Smooth muscle cell (in vitro differentiated cells): ENCODE results near the gene NEK6. TPM values are rescaled to one million over a fixed set of nuclear protein-coding genes. Genes with fewer than 3 reads are reported as not detected.
A peak's percentile ranks its signal among the peaks of the same experiment; 100 is the strongest.

Experiments used
- DNase-seq: peaks from one replicate; lab custom pipeline; 2025; ENCODE audit not compliant: unreplicated experiment; lab: John Stamatoyannopoulos, UW
- H2AFZ ChIP-seq: fragments of 200-600 bp; sonication (generic); 2 replicates; pipeline ENCODE4 v1.6.0; 2016; ENCODE audit warnings: antibody characterized with exemption, low read depth, mild to moderate bottlenecking
- H3F3A ChIP-seq: fragments of 200-600 bp; sonication (generic); 2 replicates; pipeline ENCODE4 v1.6.0; 2017; ENCODE audit warnings: antibody characterized with exemption, low read depth
- H3K27ac ChIP-seq: fragments of 200-600 bp; sonication (generic); 2 replicates; pipeline ENCODE4 v1.5.1; 2016; ENCODE audit warnings: low read depth, mild to moderate bottlenecking
- H3K27me3 ChIP-seq: fragments of 200-600 bp; sonication (generic); 2 replicates; pipeline ENCODE4 v1.6.1; 2016; ENCODE audit warnings: low read depth, mild to moderate bottlenecking
- H3K36me3 ChIP-seq: fragments of 200-600 bp; sonication (generic); 2 replicates; pipeline ENCODE4 v1.5.1; 2016; ENCODE audit warnings: low read depth
- H3K4me1 ChIP-seq: fragments of 200-600 bp; sonication (generic); 2 replicates; pipeline ENCODE4 v1.5.1; 2016; ENCODE audit warnings: low read depth
- H3K4me2 ChIP-seq: fragments of 200-600 bp; sonication (generic); 2 replicates; pipeline ENCODE4 v1.6.0; 2016; ENCODE audit warnings: mild to moderate bottlenecking
- H3K4me3 ChIP-seq: fragments of 200-600 bp; sonication (generic); 2 replicates; pipeline ENCODE4 v1.5.1; 2016; ENCODE audit warnings: mild to moderate bottlenecking
- H3K79me2 ChIP-seq: fragments of 200-600 bp; sonication (generic); 2 replicates; pipeline ENCODE4 v1.6.0; 2016; ENCODE audit warnings: low read depth, mild to moderate bottlenecking
- H3K9ac ChIP-seq: fragments of 200-600 bp; sonication (generic); 2 replicates; pipeline ENCODE4 v1.6.0; 2016; ENCODE audit warnings: low read depth
- H3K9me3 ChIP-seq: fragments of 200-600 bp; sonication (generic); replicated peaks from 2 replicates; pipeline ENCODE4 v1.5.1; 2016; ENCODE audit warnings: low read depth
- H4K20me1 ChIP-seq: fragments of 200-600 bp; sonication (generic); 2 replicates; pipeline ENCODE4 v1.6.0; 2016; ENCODE audit warnings: low read depth
- CTCF ChIP-seq: fragments of 200-600 bp; sonication (generic); IDR thresholded peaks from 2 replicates; pipeline ENCODE4 v1.5.1; 2017; ENCODE audit warnings: borderline replicate concordance, mild to moderate bottlenecking, antibody characterized with exemption; ENCODE audit not compliant: insufficient read depth, poor library complexity, severe bottlenecking
- WGBS: methylation state at CpG from one replicate; pipeline ENCODE4 v1.1.7; 2016; ENCODE audit warnings: low lambda C conversion rate; 5-methylcytosine and 5-hydroxymethylcytosine counted together
- polyA plus RNA-seq: library from polyadenylated mRNA; unstranded; fragments of >200 nt; fragmentation: Nextera tagmentation; extraction: Ambion mirVana; gene quantifications from 2 replicates; pipeline ENCODE4 v1.2.1, GENCODE V29; 2016
- total RNA-seq: library from RNA; depleted of rRNA; stranded (reverse); fragments of >200 nt; gene quantifications from 2 replicates; pipeline ENCODE4 v1.2.3, GENCODE V29; 2014

The NEK6 gene
- total and polyA plus RNA-seq, 2 experiments from 2014 or later: 45.9 to 108 TPM

GRCh38 chr9:124290053-124290591, 32.4 kb downstream of the NEK6 start:
- Histone ChIP-seq H3K79me2 (peaks cover 79% of the 10 kb centered on the region), H2AFZ (no peak overlapping the region), H3F3A (peaks cover 17% of the 10 kb centered on the region), H3K9me3 (no peaks in the 10 kb centered on the region), H3K27me3 (no peaks in the 10 kb centered on the region), H3K9ac (no peak overlapping the region), H3K4me2 (no peak overlapping the region), H3K36me3 (no peaks in the 10 kb centered on the region), H3K4me1 (peaks cover 22% of the 10 kb centered on the region), H4K20me1 (peaks cover 99% of the 10 kb centered on the region), H3K4me3 (no peak overlapping the region), H3K27ac (no peak overlapping the region)
- WGBS: 92% methylated on average over 21 of the region's 21 CpGs
- no peak for TF ChIP-seq CTCF
- DNase-seq: no peak

- peaks cover 99% of the 10 kb centered on the region for H4K20me1 ChIP-seq
These were observed 33.2 kb downstream of the NEK6 start for GRCh38 chr9:124290743-124291554.

GRCh38 chr9:124291801-124292396, 34.1 kb downstream of the NEK6 start:
- peaks cover 6% of the 10 kb centered on the region for H3F3A ChIP-seq
- H3K9me3 ChIP-seq: no peaks in the 10 kb centered on the region
- no peak overlapping the region for H3K4me3 ChIP-seq
- peak overlapping the region; percentile 45 for H3K4me2 ChIP-seq
- TF ChIP-seq CTCF: no peak
- H3K9ac ChIP-seq: no peak overlapping the region
- no peaks in the 10 kb centered on the region for H3K27me3 ChIP-seq
- 39% methylated on average over 10 of the region's 11 CpGs for WGBS
- H3K27ac ChIP-seq: peak overlapping the region; percentile 13
- peaks cover 8% of the 10 kb centered on the region for H3K4me1 ChIP-seq
- peaks cover 99% of the 10 kb centered on the region for H4K20me1 ChIP-seq
- no peaks in the 10 kb centered on the region for H3K36me3 ChIP-seq
- peak; percentile 26 for DNase-seq
- H2AFZ ChIP-seq: no peak overlapping the region
- H3K79me2 ChIP-seq: peaks cover 87% of the 10 kb centered on the region

More at GRCh38 chr9:124290743-124291554, 33.2 kb downstream of the NEK6 start:
- no peak overlapping the region for H2AFZ ChIP-seq
- peaks cover 82% of the 10 kb centered on the region for H3K79me2 ChIP-seq
- H3K4me2 ChIP-seq: peak overlapping the region; percentile 45
- no peak overlapping the region for H3K9ac ChIP-seq
- peaks cover 10% of the 10 kb centered on the region for H3F3A ChIP-seq
- DNase-seq: no peak
- peak overlapping the region; percentile 13 for H3K27ac ChIP-seq
- no peak overlapping the region for H3K4me3 ChIP-seq
- no peaks in the 10 kb centered on the region for H3K36me3 ChIP-seq
- H3K9me3 ChIP-seq: no peaks in the 10 kb centered on the region
- H3K27me3 ChIP-seq: no peaks in the 10 kb centered on the region
- TF ChIP-seq CTCF: no peak
- 73% methylated on average over 22 of the region's 22 CpGs for WGBS
- peaks cover 14% of the 10 kb centered on the region for H3K4me1 ChIP-seq
